HG03175 (cell line): ENCODE data around the gene KIAA0513.
A peak's percentile ranks its signal among the peaks of the same experiment; 100 is the strongest.

Source experiments
- ATAC-seq: cut with Tn5 transposase; IDR thresholded peaks from one replicate; pipeline ENCODE4 v1.9.1; 2021; ENCODE audit warnings: mild to moderate bottlenecking, moderate library complexity; ENCODE audit not compliant: unreplicated experiment

KIAA0513 gene

GRCh38 chr16:85004587-85005205 lies 22.9 kb upstream of the KIAA0513 start:
- ATAC-seq, result no peak

- ATAC-seq, result no peak
These were observed 22.1 kb upstream of the KIAA0513 start for GRCh38 chr16:85005285-85006069.

- no peak for ATAC-seq
These were observed 21.0 kb upstream of the KIAA0513 start for GRCh38 chr16:85006639-85007038.

- no peak for ATAC-seq
These were observed 19.9 kb upstream of the KIAA0513 start for GRCh38 chr16:85007496-85008214.

GRCh38 chr16:85008271-85008670 lies 19.3 kb upstream of the KIAA0513 start:
- no peak for ATAC-seq

- peak; percentile 18 for ATAC-seq
These were observed 17.1 kb upstream of the KIAA0513 start for GRCh38 chr16:85010446-85010930.

- peak; percentile 90 for ATAC-seq
These were observed 16.4 kb upstream of the KIAA0513 start, which contains the start of gene ZDHHC7 for GRCh38 chr16:85010931-85011845. Gene ZDHHC7, minus strand, starts transcription at chr16:85011535. Its CDS starts 20,917 bp downstream, at chr16:84990618.

- no peak for ATAC-seq
These were observed 15.7 kb upstream of the KIAA0513 start for GRCh38 chr16:85011846-85012284.

- ATAC-seq, result no peak
These were observed 13.3 kb upstream of the KIAA0513 start for GRCh38 chr16:85014311-85014710.

GRCh38 chr16:85015481-85016187 lies 12.0 kb upstream of the KIAA0513 start:
- no peak for ATAC-seq

- no peak for ATAC-seq
These were observed 10.4 kb upstream of the KIAA0513 start for GRCh38 chr16:85017151-85017550.

- ATAC-seq, result no peak
These were observed 10.0 kb upstream of the KIAA0513 start for GRCh38 chr16:85017633-85018032.

- ATAC-seq, result no peak
These were observed 8.9 kb upstream of the KIAA0513 start for GRCh38 chr16:85018529-85019236.

GRCh38 chr16:85019659-85020245 lies 7.8 kb upstream of the KIAA0513 start:
- no peak for ATAC-seq

- ATAC-seq, result no peak
These were observed 1.6 kb upstream of the KIAA0513 start for GRCh38 chr16:85025781-85026653.

- no peak for ATAC-seq
These were observed 892 bp upstream of the KIAA0513 start for GRCh38 chr16:85026703-85027102.

- ATAC-seq, result peak; percentile 22
These were observed 526 bp downstream of the KIAA0513 start for GRCh38 chr16:85027958-85028684.
